IMR-90 (cell line): ENCODE results near the gene ARHGEF2. TPM values are rescaled to one million over a fixed set of nuclear protein-coding genes. Genes with fewer than 3 reads are reported as not detected.

Source experiments
- ATAC-seq: fragments of 200-7000 bp; cut with Tn5 transposase; 2 replicates; pipeline ENCODE4 v1.9.1; 2020; ENCODE audit warnings: low read depth, mild to moderate bottlenecking, moderate library complexity
- BruUV-seq: library from RNA; stranded (reverse); fragments of 400-500 nt; replicated peaks from 2 replicates; lab custom pipeline; 2021; lab: Mats Ljungman, UMichigan
- CTCF ChIA-PET: fragments of 300-600 bp; formaldehyde crosslinking; extraction: SDS; loops from one replicate; lab custom pipeline; 2021; ENCODE audit warnings: antibody characterized with exemption; lab: Yijun Ruan, JAX
- POLR2A ChIA-PET: fragments of 300-600 bp; sonication (Branson Sonifier 250); formaldehyde crosslinking; loops from one replicate; lab custom pipeline; 2022; ENCODE audit warnings: antibody characterized with exemption; ENCODE audit not compliant: unreplicated experiment; lab: Charles Lee
- DNase-seq: peaks from one replicate; pipeline ENCODE4 v3.0.0; 2013
- H2AFZ ChIP-seq: replicated peaks from 2 replicates; pipeline ENCODE3; 2013; ENCODE audit warnings: low read length, mild to moderate bottlenecking; ENCODE audit not compliant: poor library complexity
- H2AK5ac ChIP-seq: 2 replicates; pipeline ENCODE4 v1.6.1; 2013; ENCODE audit warnings: low read depth, low read length, inconsistent platforms
- H2AK9ac ChIP-seq: replicated peaks from 2 replicates; pipeline ENCODE3; 2013; ENCODE audit warnings: mild to moderate bottlenecking, low read depth, low read length, moderate library complexity; ENCODE audit not compliant: poor library complexity
- H2BK120ac ChIP-seq: 2 replicates; pipeline ENCODE4 v1.6.1; 2013; ENCODE audit warnings: low read depth, low read length, inconsistent platforms
- H2BK15ac ChIP-seq: 3 replicates; pipeline ENCODE4 v1.6.1; 2013; ENCODE audit warnings: low read depth, low read length, inconsistent platforms
- H2BK20ac ChIP-seq: 2 replicates; pipeline ENCODE4 v1.6.1; 2013; ENCODE audit warnings: low read depth, mild to moderate bottlenecking, inconsistent platforms, low read length, moderate library complexity
- H2BK5ac ChIP-seq: 2 replicates; pipeline ENCODE4 v1.6.1; 2013; ENCODE audit warnings: mild to moderate bottlenecking, low read depth, low read length, inconsistent platforms; ENCODE audit not compliant: poor library complexity, severe bottlenecking
- H3K14ac ChIP-seq: replicated peaks from 2 replicates; pipeline ENCODE4 v1.6.1; 2013; ENCODE audit warnings: low read depth, low read length, inconsistent platforms
- H3K18ac ChIP-seq: 2 replicates; pipeline ENCODE4 v1.6.1; 2013; ENCODE audit warnings: low read depth, low read length, control low read depth
- H3K23ac ChIP-seq: 2 replicates; pipeline ENCODE4 v1.6.1; 2013; ENCODE audit warnings: low read depth, low read length, inconsistent platforms
- H3K27ac ChIP-seq: 2 replicates; pipeline ENCODE4 v1.5.1; 2013; ENCODE audit warnings: mild to moderate bottlenecking, control low read depth, low read length; ENCODE audit not compliant: insufficient read depth
- H3K27me3 ChIP-seq: 2 replicates; pipeline ENCODE4 v1.6.1; 2013; ENCODE audit warnings: low read length; ENCODE audit not compliant: control insufficient read depth, insufficient read depth
- H3K36me3 ChIP-seq: 2 replicates; pipeline ENCODE4 v1.6.1; 2013; ENCODE audit warnings: low read length, mixed read lengths; ENCODE audit not compliant: control insufficient read depth, insufficient read depth
- H3K4ac ChIP-seq: 2 replicates; pipeline ENCODE4 v1.6.1; 2013; ENCODE audit warnings: low read depth, low read length, inconsistent platforms
- H3K4me1 ChIP-seq: 2 replicates; pipeline ENCODE4 v1.6.1; 2013; ENCODE audit warnings: low read length, mixed read lengths; ENCODE audit not compliant: control insufficient read depth, insufficient read depth
- H3K4me2 ChIP-seq: 2 replicates; pipeline ENCODE4 v1.6.1; 2013; ENCODE audit warnings: low read depth, mild to moderate bottlenecking, control low read depth, low read length, moderate library complexity
- H3K4me3 ChIP-seq: 2 replicates; pipeline ENCODE4 v1.5.1; 2013; ENCODE audit warnings: low read depth, mild to moderate bottlenecking, control low read depth, low read length, moderate library complexity; ENCODE audit not compliant: insufficient read depth
- H3K56ac ChIP-seq: 2 replicates; pipeline ENCODE4 v1.6.1; 2013; ENCODE audit warnings: low read length, inconsistent platforms; ENCODE audit not compliant: insufficient read depth; ENCODE audit errors: extremely low read depth
- H3K79me1 ChIP-seq, 2 experiments: 2 replicates each; pipeline ENCODE4 v1.6.1; 2013; ENCODE audit warnings: low read length in 2 of 2, inconsistent platforms in 1 of 2, low read depth in 1 of 2
- H3K9ac ChIP-seq: 2 replicates; pipeline ENCODE4 v1.6.1; 2013; ENCODE audit warnings: low read depth, low read length, control low read depth
- H3K9me1 ChIP-seq: 2 replicates; pipeline ENCODE4 v1.6.1; 2013; ENCODE audit warnings: low read length, inconsistent platforms; ENCODE audit not compliant: insufficient read depth
- H3K9me3 ChIP-seq: 2 replicates; pipeline ENCODE4 v1.6.1; 2013; ENCODE audit warnings: low read length; ENCODE audit not compliant: control insufficient read depth, insufficient read depth
- H4K20me1 ChIP-seq: 2 replicates; pipeline ENCODE4 v1.6.1; 2013; ENCODE audit warnings: low read length, inconsistent platforms; ENCODE audit not compliant: insufficient read depth
- H4K5ac ChIP-seq: 2 replicates; pipeline ENCODE4 v1.6.1; 2013; ENCODE audit warnings: mild to moderate bottlenecking, low read depth, low read length, control low read depth
- H4K8ac ChIP-seq, 2 experiments: 2 replicates each; pipeline ENCODE4 v1.6.1; 2013; ENCODE audit warnings: low read depth in 2 of 2, low read length in 2 of 2, control low read depth in 1 of 2, inconsistent platforms in 1 of 2
- H4K91ac ChIP-seq: 2 replicates; pipeline ENCODE4 v1.6.1; 2013; ENCODE audit warnings: low read depth, low read length, inconsistent platforms; ENCODE audit not compliant: insufficient read depth
- BHLHE40 ChIP-seq: fragments of 150-350 bp; IDR thresholded peaks from 2 replicates; pipeline ENCODE4 v1.6.1; 2016; ENCODE audit warnings: mild to moderate bottlenecking, low read depth, low read length
- CEBPB ChIP-seq: IDR thresholded peaks from 2 replicates; pipeline ENCODE4 v1.6.1; 2012; ENCODE audit warnings: low read depth, low read length, improper control_type of control experiment
- CHD1 ChIP-seq: IDR thresholded peaks from 2 replicates; pipeline ENCODE4 v1.6.1; 2012; ENCODE audit warnings: low read depth, low read length, improper control_type of control experiment
- ELK1 ChIP-seq: fragments of 150-350 bp; IDR thresholded peaks from 2 replicates; pipeline ENCODE4 v1.6.1; 2016; ENCODE audit warnings: low read depth, mild to moderate bottlenecking, low read length, moderate library complexity, borderline replicate concordance
- MAFK ChIP-seq: IDR thresholded peaks from 2 replicates; pipeline ENCODE4 v1.6.1; 2012; ENCODE audit warnings: low read depth, low read length, improper control_type of control experiment
- MAZ ChIP-seq: IDR thresholded peaks from 2 replicates; pipeline ENCODE4 v1.6.1; 2012; ENCODE audit warnings: low read depth, mild to moderate bottlenecking, low read length, improper control_type of control experiment, moderate library complexity, borderline replicate concordance
- MXI1 ChIP-seq: IDR thresholded peaks from 2 replicates; pipeline ENCODE4 v1.6.1; 2012; ENCODE audit warnings: low read depth, mild to moderate bottlenecking, low read length, moderate library complexity, borderline replicate concordance
- NFE2L2 ChIP-seq: fragments of 150-350 bp; IDR thresholded peaks from 2 replicates; pipeline ENCODE4 v1.6.1; 2016; ENCODE audit warnings: low read depth, mild to moderate bottlenecking, low read length
- POLR2A ChIP-seq: IDR thresholded peaks from 2 replicates; pipeline ENCODE4 v1.6.1; 2012; ENCODE audit warnings: mild to moderate bottlenecking, low read depth, low read length
- RAD21 ChIP-seq: IDR thresholded peaks from 2 replicates; pipeline ENCODE4 v1.6.1; 2012; ENCODE audit warnings: low read length, improper control_type of control experiment
- RCOR1 ChIP-seq: IDR thresholded peaks from 2 replicates; pipeline ENCODE4 v1.6.1; 2012; ENCODE audit warnings: mild to moderate bottlenecking, low read length, improper control_type of control experiment; ENCODE audit not compliant: insufficient replicate concordance
- RFX5 ChIP-seq: IDR thresholded peaks from 2 replicates; pipeline ENCODE4 v1.8.0; 2012; ENCODE audit warnings: low read depth, mild to moderate bottlenecking, low read length, moderate library complexity
- USF2 ChIP-seq: fragments of 150-350 bp; IDR thresholded peaks from 2 replicates; pipeline ENCODE4 v1.6.1; 2017; ENCODE audit warnings: mild to moderate bottlenecking, antibody characterized with exemption, low read length, low read depth
- WGBS, 2 experiments: methylation state at CpG; one replicate each; pipeline versions ENCODE4 v1.1.5 to v1.1.7; 2013; ENCODE audit warnings: missing lambda C conversion rate in 2 of 2; ENCODE audit not compliant: insufficient read length in 1 of 2; ENCODE audit errors: extremely low coverage in 2 of 2; 5-methylcytosine and 5-hydroxymethylcytosine counted together
- dilution Hi-C: fragments of 300-500 bp; cut with HindIII; formaldehyde crosslinking; loops from one replicate; pipeline ENCODE4 v1.14.3; 2018; ENCODE audit warnings: low sequenced_read_pairs; ENCODE audit not compliant: unreplicated experiment
- in situ Hi-C: fragments of 300-500 bp; cut with MboI; formaldehyde crosslinking; loops from 3 replicates; pipeline ENCODE4 v1.14.3; 2019; ENCODE audit warnings: low sequenced_read_pairs, inconsistent platforms, mixed read lengths
- intact Hi-C: fragments of 100-400 bp; cut with micrococcal nuclease; formaldehyde crosslinking; loops from 2 replicates; pipeline ENCODE4 v1.10.0; 2022
- polyA plus RNA-seq, 3 experiments: library from polyadenylated mRNA; depleted of rRNA; stranded (reverse); fragments of >200 nt; gene quantifications; 2 replicates each; pipeline ENCODE4 v1.2.3, GENCODE V29; 2012; ENCODE audit warnings: low replicate concordance in 1 of 3
- total RNA-seq: library from RNA; depleted of rRNA; stranded (reverse); fragments of >200 nt; gene quantifications from 2 replicates; pipeline ENCODE4 v1.2.3, GENCODE V29; 2012

The ARHGEF2 gene
- total and polyA plus RNA-seq, 2 of the 4 experiments (the other 2 are of a cell fraction) = 91.8 to 117 TPM

DNA sequence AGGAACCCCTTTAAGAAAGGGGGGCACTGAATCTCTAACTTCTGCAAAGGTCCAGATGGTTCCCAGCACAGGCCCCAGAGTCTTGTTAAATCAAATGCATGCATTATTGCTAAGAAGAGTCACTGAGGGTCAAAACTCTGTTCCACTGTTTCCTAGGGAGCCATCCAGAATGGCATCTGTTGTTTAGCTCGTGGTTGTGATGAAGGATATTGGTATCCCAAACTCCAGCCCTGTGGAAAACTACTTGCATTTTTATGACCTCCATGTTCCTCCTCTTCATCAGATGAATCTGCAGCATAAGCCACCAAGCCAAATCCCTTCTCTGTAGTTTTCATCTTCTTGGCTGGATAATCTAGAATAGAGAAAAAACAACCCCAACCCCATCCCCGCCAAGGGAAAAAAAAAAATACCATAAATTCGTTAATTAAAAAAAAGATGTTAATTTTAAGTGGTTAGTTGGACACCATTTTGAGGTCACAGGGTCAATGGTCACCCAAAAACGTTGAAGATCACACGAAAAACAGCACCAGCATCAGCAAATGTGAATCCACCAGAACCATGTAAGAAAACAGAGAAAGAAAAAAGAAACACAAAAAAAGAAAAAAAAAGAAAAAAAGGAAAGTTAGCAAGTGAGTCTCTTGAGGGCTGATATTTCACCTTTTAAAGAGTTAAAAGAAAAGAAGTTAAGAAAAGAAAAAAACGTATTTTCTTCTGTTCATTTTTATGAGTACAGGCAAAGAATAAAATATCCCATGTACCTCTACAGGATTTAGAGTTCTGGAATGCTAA, 64.2 kb downstream of the ARHGEF2 start:
- Histone ChIP-seq H3K9me1 (peaks cover 2% of the 10 kb centered on the region; the same call in 1 of the 2 replicates), H3K27ac (peak overlapping the region; percentile 73; the same call in 1 of the 2 replicates), H2BK5ac (peak overlapping the region; percentile 93), H3K27me3 (no peaks in the 10 kb centered on the region), H3K4me3 (no peak overlapping the region), H3K36me3 (peaks cover 44% of the 10 kb centered on the region), H3K14ac (peak overlapping the region; percentile 70; the same call in 1 of the 2 replicates), H3K56ac (no peak overlapping the region), H3K4ac (peak overlapping the region; percentile 82), H2AK9ac (no peak overlapping the region), H2BK15ac (no peak overlapping the region), H2AK5ac (no peak overlapping the region), H2AFZ (no peak overlapping the region), H3K4me2 (peak overlapping the region; percentile 9; the same call in 1 of the 2 replicates), H2BK120ac (peak overlapping the region; percentile 85; the same call in 1 of the 2 replicates), H4K91ac (peak overlapping the region; percentile 48; the same call in 1 of the 2 replicates), H3K79me1 (peaks cover 20 to 35% of the 10 kb centered on the region in 2 experiments), H3K9ac (no peak overlapping the region), H3K4me1 (peaks cover 5% of the 10 kb centered on the region; the same call in 1 of the 2 replicates), H3K9me3 (no peaks in the 10 kb centered on the region), H4K5ac (peak overlapping the region; percentile 64; the same call in 1 of the 2 replicates), H3K23ac (peak overlapping the region; percentile 44; the same call in 1 of the 2 replicates), H2BK20ac (0 out of 2 replicates have a peak overlapping the region, but pooled peaks have one; percentile 65), H3K18ac (peak overlapping the region; percentile 71; the same call in 1 of the 2 replicates), H4K8ac (0 out of 4 replicates have a peak overlapping the region, but pooled peaks of 1 of the 2 experiments have one; percentile 67), H4K20me1 (no peaks in the 10 kb centered on the region)
- in situ Hi-C loops = no loop called here
- BruUV-seq = no TSS peak
- TF ChIP-seq RFX5 (no peak), BHLHE40 (no peak), USF2 (no peak), POLR2A (no peak), CEBPB (no peak), ELK1 (no peak), MAFK (no peak), CHD1 (no peak), RAD21 (no peak; the same call in 1 of the 2 replicates), NFE2L2 (no peak), MAZ (no peak), RCOR1 (no peak), MXI1 (no peak)
- DNase-seq (peak; percentile 89), ATAC-seq (peak; percentile 28)
- intact Hi-C loops = no loop called here
- CTCF ChIA-PET = no interaction called here
- POLR2A ChIA-PET = no interaction called here
- no CpG with 5 or more reads among the region's 6 CpGs for WGBS, 2 experiments
- dilution Hi-C loops = no loop called here
